Fibroblast of the conjunctiva (primary cell): ENCODE results near the gene MARK1.

Experiments
- DNase-seq: peaks from one replicate; pipeline ENCODE4 v3.0.0-alpha.2; 2010; ENCODE audit warnings: low read depth

The MARK1 gene

GRCh38 chr1:220690140-220691052 is 162.5 kb downstream of the MARK1 start, which contains the start of gene C1orf115:
Gene C1orf115, plus strand, starts transcription at chr1:220690363. Its CDS starts 40 bp downstream, at chr1:220690403.
- DNase-seq, result no peak

DNA sequence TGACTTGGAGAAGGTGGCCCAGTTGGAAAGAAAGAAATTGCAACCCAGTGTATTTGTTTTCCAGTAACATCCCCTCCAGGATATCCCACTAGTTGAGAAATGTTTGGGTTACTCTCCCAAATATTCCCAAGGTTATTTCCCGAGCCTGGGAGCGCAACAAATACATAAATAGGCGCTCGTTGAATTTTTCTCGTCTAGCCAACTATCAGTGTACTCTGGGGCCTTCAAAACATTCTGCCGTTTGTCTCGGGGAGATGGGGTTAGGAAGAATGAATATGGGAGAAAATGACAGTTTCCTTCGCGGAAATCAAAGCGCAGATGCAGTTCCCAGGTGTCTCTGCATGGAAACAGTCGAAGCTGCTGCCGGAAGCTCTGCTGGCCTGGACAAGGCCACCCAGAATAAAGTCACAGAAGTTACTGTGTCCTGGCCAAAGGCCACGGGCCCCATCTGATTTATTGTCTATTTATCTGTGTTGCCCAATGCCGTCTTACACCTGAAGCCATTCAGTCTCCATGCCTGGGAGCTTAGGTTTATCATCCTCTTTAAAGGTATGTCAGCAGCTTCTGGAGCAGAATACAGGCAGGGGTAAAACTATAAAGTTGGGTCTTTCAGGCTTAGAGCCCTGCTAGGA is 163.2 kb downstream of the MARK1 start:
- no peak for DNase-seq

- no peak for DNase-seq
These were observed 164.7 kb downstream of the MARK1 start for GRCh38 chr1:220692436-220693228.

DNA sequence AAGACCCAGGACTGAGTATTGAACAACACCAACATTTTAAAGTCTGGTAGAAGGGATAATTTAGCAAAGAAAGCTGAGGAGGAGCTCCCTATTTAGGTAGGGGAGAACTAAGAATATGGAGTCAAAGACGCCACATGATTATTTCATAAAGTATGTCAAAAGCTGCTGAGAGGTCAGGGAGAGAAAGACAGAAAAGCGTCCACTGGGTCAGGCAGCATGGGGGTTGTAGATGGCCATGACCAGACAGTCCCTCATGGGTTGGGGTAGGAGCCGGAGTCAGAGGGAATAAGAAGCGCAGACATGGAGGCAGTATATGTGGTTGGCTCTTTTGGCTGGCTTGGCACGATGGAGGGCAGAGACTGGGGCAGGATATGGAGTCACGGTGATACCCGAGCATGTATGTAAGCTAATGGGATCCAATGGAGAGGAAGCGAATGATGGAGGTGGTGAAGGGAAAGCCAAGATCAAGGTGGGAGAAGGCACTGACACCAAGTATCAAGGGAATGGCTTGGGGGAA is 167.0 kb downstream of the MARK1 start:
- DNase-seq, result no peak

DNA sequence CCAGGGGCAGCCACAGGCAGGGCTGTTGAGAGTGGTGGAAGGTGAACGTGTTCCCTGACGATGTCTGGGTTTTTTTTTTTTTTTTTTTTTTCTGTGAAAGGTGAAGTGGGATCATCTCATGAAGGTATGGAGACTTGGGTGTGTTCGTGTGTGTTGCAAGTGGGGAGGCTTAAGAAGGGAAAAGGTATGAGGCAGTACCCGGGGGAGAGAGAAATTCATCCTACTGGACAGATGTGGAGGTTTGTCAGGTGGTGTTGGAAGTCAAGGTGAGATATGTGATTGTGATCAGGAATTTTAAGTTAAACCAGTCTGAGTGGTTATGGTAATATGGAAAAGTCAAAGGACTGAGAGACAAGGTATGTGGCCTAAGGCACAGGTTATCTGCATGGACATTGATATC is 167.5 kb downstream of the MARK1 start:
- DNase-seq, result no peak

- no peak for DNase-seq
These were observed 168.4 kb downstream of the MARK1 start for GRCh38 chr1:220696226-220696862.

DNA sequence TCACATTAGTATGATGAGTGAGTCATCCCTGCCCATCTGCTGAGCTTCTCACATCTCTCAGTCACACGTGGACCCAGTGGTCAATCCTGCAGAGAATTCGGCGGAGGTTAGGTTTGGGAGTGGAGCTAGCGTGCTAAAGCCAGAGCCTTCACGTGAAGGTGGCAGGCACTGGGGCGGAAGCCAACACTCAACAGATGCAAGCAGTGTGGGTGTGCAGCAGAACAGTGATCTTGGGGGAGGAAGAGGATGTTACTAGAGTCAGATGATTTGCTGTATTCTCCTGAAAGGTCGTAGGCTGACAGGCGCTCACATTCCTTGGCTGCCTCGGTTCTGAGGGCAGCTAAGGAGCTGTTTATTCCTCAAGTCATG is 168.9 kb downstream of the MARK1 start:
- no peak for DNase-seq

- DNase-seq, result no peak
These were observed 169.4 kb downstream of the MARK1 start for GRCh38 chr1:220697326-220697725.

DNA sequence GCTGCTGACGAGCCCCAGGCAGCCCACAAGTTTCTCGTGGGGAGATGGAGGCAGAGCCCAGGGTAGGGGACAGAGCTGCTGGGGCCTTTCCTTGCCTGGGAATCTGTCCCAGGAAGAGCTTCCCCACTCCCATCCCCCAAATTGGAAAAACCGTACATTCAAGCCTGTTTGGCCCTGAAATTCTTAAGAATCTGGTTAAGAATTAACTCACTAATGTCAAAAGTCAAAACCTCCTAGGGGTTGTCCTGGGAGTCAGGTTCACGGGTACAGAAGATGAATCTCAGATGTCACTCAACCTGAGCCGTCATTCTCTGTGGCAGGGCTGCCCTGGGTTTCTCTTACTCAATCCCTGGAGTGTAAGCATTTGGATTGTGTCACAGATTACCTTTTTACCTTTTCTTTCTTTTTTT is 170.7 kb downstream of the MARK1 start:
- DNase-seq, result no peak

- no peak for DNase-seq
These were observed 171.1 kb downstream of the MARK1 start for GRCh38 chr1:220699044-220699443.

GRCh38 chr1:220700556-220701179 is 172.7 kb downstream of the MARK1 start:
- no peak for DNase-seq

- no peak for DNase-seq
These were observed 174.0 kb downstream of the MARK1 start for GRCh38 chr1:220701974-220702373.

DNA sequence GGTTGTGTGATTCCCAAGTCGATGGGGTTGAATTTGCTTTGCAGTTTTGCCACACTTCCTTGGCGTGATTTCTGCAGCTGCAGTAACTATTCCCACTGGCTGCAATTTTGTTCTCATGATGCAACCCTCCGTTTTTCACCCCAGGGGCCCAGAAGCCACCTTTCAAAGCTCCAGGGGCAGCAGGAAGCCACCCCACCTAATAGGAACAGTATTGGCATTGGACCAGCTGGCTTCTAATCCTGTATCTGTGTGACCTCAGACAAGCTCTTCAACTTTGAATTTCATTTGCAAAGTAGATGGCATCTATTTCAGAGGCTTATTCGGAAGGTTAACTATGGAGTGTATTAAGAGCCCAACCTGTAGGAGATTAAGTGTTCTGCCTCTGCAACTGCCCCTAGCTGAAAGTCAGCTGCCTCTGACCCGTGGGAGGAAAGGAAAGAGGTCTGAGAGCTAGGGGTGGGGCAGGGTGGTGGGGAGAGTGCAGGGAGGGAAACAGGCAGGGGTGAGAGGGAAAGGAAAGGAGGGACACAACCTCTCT is 174.9 kb downstream of the MARK1 start:
- no peak for DNase-seq

GRCh38 chr1:220703305-220703704 is 175.4 kb downstream of the MARK1 start:
- DNase-seq, result no peak

DNA sequence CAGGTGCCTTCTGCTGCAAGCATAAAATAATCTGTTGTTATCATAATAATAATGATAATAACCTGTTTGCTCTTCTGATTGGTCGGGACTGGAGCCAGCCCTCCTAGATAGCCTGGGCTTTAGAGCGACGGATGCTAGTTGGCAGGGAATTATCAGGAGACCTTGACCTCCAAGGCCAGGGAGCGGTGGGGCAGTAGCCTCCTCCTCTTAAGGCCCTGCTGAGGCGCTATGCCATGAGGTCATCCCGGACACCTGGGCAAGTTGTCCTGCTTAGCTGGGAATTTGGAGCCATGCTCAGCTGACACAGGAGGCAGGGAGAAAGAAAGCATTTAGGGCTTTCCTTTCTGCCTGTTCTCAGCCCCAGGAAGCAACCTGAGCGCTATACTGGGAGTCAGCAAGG is 177.8 kb downstream of the MARK1 start:
- DNase-seq, result no peak

- DNase-seq, result no peak
These were observed 178.5 kb downstream of the MARK1 start for GRCh38 chr1:220706480-220706879.

DNA sequence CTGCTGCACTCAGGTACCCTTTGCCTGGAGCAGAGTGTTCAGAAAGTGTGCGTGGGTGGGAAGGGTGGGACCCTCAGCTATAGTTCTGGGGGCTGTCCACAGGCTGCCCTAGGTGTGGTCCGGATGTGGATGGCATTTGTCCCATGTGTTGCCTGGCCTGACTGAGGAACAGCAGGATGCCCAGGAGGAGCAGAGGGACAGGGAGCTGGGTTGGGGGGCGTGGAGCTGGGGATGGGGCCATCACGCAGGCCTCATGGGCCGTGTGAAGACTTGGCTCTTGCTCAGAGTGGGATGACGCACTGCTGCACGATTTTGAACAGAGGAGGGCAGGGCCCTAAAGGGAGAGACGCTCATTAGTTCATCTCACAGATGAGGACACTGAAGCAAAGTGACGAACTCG is 179.2 kb downstream of the MARK1 start:
- DNase-seq, result no peak

- no peak for DNase-seq
These were observed 180.3 kb downstream of the MARK1 start for GRCh38 chr1:220708244-220708643.

DNA sequence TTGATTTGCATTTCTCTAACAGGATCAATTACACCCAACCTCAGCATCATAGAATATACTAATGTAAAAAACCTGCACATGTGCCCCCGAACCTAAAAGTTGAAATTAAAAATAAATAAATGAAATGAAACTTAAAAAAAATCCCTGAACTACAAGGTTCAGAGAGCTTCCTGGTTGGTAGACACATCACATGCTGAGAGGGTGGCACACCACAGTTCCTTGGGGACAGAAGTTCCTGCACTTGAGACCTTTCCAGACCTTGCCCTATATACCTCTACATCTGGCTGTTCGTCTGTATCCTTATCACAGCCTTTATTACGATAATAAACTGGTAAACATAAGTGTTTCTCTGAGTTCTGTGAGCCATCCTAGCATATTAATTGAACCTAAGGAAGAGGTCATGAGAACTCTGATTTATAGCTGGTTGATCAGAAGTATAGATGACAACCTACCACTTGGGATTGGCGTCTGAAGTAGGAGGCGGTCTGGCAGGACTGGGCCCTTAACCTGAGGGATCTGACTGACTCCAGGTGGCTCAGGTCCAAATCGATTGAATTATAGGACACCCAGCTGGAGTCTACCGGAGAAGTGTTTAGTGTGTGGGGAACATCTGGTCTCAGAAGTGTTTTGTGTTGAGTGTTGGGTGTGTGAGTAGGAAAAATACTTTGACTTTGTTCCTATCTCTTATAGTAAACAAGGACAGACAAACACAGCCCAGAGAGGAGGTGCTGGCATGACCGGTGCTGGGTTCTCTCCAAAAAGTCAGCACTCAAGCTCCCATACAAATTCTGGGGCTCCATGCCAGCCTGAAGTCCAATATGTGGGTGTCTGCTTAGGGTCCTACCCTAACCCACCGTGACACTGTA is 181.2 kb downstream of the MARK1 start:
- DNase-seq, result no peak

- DNase-seq, result no peak
These were observed 182.4 kb downstream of the MARK1 start for GRCh38 chr1:220710333-220710732.
